Measurements from ENCODE around the gene PCF11.

DNA sequence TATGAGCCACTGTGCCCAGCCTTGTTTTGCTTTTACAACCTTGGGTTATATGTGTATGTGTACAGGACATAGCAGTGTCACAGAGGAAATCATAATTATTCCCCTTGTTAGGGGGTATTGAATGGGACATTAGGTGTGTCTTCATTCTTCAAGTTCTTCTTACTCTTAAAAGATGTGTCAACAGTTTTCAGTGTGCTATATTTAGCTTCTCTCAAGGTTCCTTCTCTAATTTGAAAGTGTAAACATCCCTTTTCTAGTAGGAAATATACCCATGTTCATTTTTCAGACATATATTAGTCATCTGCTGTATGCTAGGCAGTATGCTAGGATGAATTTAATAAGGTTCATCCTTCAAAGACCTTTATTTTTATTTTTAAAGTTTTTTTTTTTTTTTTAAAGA lies 17.1 kb downstream of the PCF11 start:
- TF ChIP-seq, protein P1, sequence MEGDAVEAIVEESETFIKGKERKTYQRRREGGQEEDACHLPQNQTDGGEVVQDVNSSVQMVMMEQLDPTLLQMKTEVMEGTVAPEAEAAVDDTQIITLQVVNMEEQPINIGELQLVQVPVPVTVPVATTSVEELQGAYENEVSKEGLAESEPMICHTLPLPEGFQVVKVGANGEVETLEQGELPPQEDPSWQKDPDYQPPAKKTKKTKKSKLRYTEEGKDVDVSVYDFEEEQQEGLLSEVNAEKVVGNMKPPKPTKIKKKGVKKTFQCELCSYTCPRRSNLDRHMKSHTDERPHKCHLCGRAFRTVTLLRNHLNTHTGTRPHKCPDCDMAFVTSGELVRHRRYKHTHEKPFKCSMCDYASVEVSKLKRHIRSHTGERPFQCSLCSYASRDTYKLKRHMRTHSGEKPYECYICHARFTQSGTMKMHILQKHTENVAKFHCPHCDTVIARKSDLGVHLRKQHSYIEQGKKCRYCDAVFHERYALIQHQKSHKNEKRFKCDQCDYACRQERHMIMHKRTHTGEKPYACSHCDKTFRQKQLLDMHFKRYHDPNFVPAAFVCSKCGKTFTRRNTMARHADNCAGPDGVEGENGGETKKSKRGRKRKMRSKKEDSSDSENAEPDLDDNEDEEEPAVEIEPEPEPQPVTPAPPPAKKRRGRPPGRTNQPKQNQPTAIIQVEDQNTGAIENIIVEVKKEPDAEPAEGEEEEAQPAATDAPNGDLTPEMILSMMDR (conservative IDR thresholded peaks at IDR 0.05): no peak
- no peak for TF ChIP-seq EZH2 (IDR thresholded peaks at IDR 0.05; ENCODE audit: low read depth)

All from PC-9 (cell line).